GM21390 (cell line): ENCODE data around the gene OR1F1.

Experiments
- ATAC-seq: cut with Tn5 transposase; IDR thresholded peaks from one replicate; pipeline ENCODE4 v1.9.1; 2021; ENCODE audit not compliant: unreplicated experiment

Gene OR1F1

GRCh38 chr16:3243882-3244281 lies 55.9 kb downstream of the OR1F1 start:
- no peak for ATAC-seq

GRCh38 chr16:3246002-3246401 lies 58.0 kb downstream of the OR1F1 start:
- no peak for ATAC-seq

GRCh38 chr16:3246876-3247275 lies 58.9 kb downstream of the OR1F1 start:
- no peak for ATAC-seq

GRCh38 chr16:3248596-3248995 lies 60.6 kb downstream of the OR1F1 start:
- ATAC-seq = no peak

- no peak for ATAC-seq
These were observed 61.0 kb downstream of the OR1F1 start for GRCh38 chr16:3249020-3249419.

- ATAC-seq = no peak
These were observed 61.4 kb downstream of the OR1F1 start for GRCh38 chr16:3249451-3249850.

- ATAC-seq = no peak
These were observed 65.0 kb downstream of the OR1F1 start for GRCh38 chr16:3252967-3253366.

- no peak for ATAC-seq
These were observed 66.3 kb downstream of the OR1F1 start for GRCh38 chr16:3254309-3254708.
